ENCODE data around the gene COPZ1.

Gene COPZ1

DNA sequence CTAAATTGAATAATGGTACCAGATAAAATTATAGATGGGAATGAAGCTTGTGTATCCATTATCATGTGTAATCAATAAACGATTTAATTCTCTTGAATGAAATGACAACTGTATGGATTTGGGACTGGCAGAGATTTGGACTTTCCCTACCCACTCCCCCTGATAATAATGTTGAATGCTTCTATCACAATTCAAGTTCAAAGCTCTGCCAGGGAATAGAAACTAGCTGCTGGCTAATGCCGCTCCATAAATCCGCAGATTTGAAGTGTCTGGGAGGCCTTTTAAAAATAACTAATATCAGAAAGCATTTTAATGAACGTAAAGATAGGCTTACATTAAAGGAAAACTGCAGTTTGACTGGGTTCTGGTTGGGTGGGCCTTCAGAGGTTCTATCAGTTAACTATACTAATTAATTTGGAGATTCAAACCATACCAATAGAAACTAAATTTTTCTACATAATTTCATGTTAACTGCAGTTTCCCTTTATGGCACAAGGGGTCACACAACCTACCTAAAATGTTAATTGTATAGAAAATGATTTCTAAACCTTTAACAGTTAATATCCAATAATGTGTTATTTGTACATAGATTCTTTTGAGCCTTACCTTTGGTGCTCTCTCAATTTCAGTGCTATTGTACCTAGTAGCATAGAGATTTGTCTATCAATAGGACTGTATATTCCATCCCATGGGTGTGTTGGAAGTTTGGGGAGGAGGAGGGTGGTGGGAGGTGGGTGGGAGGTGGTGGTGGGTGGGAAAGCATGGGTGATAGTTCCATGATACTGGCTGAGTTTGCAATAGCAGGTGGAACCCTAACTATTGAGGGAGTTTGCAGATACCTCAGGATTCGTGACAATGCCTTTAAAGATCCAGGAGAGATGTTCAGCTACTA lies 39.5 kb upstream of the COPZ1 start:
- Histone ChIP-seq H3K36me3 (replicated peaks; ENCODE audit: low read depth, low read length) (peaks cover 66% of the 10 kb centered on the region), H3K27ac (ENCODE audit: low read length) (no peak overlapping the region)

DNA sequence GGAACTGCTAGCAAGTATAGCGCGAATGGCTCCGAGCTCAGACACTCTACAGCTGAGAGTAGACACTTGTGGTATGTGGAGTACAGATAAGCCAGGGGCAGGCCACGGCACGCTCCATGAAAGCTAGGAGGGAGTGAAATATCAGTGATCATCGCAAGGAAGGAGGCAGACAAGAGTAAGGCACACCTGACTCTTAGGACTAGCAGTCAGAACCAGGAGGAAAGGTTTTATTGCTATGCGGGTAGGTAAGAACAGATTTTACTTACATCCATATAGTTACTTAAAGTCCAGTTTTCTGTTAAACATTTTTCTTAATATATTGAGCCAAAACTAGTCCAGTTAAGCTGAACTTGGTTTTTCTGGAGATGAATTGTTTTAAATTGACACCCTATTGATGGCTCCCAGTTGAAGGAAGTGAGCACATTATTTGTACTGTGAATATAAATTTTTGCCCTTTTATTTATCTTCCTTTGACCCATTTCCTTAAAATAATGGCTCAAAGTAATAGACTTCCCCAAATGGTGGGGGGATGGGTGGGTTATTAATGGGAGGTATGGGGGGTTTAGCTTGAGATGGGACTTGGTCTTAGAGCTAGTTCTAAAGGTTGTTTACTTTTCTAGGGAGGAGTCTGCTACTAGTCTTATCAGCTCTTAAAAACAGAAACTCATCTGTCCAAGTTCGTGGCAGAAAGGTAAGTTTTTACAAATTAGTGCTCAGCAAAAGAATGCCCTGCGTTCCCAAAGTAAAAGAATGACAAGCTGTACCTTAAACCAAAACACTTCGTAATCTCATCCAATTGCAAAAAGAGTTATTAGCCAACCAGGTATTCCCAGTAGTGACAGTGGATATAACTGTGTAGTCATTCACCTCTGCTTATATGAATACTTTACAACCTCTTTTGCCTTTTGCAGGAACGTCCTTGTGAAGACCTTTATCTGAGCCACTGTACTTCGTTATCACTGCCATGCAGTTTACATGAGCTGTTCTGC lies 38.6 kb upstream of the COPZ1 start:
- Histone ChIP-seq H3K36me3 (replicated peaks; ENCODE audit: low read depth, low read length) (peaks cover 59% of the 10 kb centered on the region), H3K27me3 (ENCODE audit: low read depth, low read length) (no peaks in the 10 kb centered on the region), H2AFZ (ENCODE audit: low read depth, low read length) (no peak overlapping the region), H3K4me2 (ENCODE audit: low read length) (no peak overlapping the region), H3K27ac (ENCODE audit: low read length) (no peak overlapping the region), H3K4me3 (ENCODE audit: low read length) (no peak overlapping the region), H3K4me1 (ENCODE audit: low read length) (peaks cover 27% of the 10 kb centered on the region), H3K79me2 (ENCODE audit: low read length) (peaks cover 30% of the 10 kb centered on the region), H3K9ac (ENCODE audit: low read length) (no peak overlapping the region), H4K20me1 (ENCODE audit: insufficient read depth, low read length) (peaks cover 55% of the 10 kb centered on the region), H3K9me3 (ENCODE audit: insufficient read depth, low read length) (no peaks in the 10 kb centered on the region)
- TF ChIP-seq EZH2phosphoT487 (IDR thresholded peaks at IDR 0.05; ENCODE audit: low read depth) = no peak
- TF ChIP-seq, protein P1, sequence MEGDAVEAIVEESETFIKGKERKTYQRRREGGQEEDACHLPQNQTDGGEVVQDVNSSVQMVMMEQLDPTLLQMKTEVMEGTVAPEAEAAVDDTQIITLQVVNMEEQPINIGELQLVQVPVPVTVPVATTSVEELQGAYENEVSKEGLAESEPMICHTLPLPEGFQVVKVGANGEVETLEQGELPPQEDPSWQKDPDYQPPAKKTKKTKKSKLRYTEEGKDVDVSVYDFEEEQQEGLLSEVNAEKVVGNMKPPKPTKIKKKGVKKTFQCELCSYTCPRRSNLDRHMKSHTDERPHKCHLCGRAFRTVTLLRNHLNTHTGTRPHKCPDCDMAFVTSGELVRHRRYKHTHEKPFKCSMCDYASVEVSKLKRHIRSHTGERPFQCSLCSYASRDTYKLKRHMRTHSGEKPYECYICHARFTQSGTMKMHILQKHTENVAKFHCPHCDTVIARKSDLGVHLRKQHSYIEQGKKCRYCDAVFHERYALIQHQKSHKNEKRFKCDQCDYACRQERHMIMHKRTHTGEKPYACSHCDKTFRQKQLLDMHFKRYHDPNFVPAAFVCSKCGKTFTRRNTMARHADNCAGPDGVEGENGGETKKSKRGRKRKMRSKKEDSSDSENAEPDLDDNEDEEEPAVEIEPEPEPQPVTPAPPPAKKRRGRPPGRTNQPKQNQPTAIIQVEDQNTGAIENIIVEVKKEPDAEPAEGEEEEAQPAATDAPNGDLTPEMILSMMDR (IDR thresholded peaks at IDR 0.05; ENCODE audit: low read depth, low read length) = no peak

More for the DNA sequence above, 39.5 kb upstream of the COPZ1 start:
- TF ChIP-seq, protein P1 (IDR thresholded peaks at IDR 0.05; ENCODE audit: low read depth, low read length) = peak; percentile 23; the same call in 1 of the 2 replicates
- TF ChIP-seq EZH2phosphoT487 (IDR thresholded peaks at IDR 0.05; ENCODE audit: low read depth) = no peak
- peaks cover 38% of the 10 kb centered on the region for H3K79me2 ChIP-seq (ENCODE audit: low read length)
- no peak overlapping the region for H3K4me3 ChIP-seq (ENCODE audit: low read length)
- peaks cover 27% of the 10 kb centered on the region for H3K4me1 ChIP-seq (ENCODE audit: low read length)
- no peak overlapping the region for H2AFZ ChIP-seq (ENCODE audit: low read depth, low read length)
- H3K9me3 ChIP-seq (ENCODE audit: insufficient read depth, low read length) = no peaks in the 10 kb centered on the region
- peaks cover 56% of the 10 kb centered on the region for H4K20me1 ChIP-seq (ENCODE audit: insufficient read depth, low read length)
- H3K9ac ChIP-seq (ENCODE audit: low read length) = no peak overlapping the region
- H3K27me3 ChIP-seq (ENCODE audit: low read depth, low read length) = no peaks in the 10 kb centered on the region
- no peak overlapping the region for H3K4me2 ChIP-seq (ENCODE audit: low read length)

DNA sequence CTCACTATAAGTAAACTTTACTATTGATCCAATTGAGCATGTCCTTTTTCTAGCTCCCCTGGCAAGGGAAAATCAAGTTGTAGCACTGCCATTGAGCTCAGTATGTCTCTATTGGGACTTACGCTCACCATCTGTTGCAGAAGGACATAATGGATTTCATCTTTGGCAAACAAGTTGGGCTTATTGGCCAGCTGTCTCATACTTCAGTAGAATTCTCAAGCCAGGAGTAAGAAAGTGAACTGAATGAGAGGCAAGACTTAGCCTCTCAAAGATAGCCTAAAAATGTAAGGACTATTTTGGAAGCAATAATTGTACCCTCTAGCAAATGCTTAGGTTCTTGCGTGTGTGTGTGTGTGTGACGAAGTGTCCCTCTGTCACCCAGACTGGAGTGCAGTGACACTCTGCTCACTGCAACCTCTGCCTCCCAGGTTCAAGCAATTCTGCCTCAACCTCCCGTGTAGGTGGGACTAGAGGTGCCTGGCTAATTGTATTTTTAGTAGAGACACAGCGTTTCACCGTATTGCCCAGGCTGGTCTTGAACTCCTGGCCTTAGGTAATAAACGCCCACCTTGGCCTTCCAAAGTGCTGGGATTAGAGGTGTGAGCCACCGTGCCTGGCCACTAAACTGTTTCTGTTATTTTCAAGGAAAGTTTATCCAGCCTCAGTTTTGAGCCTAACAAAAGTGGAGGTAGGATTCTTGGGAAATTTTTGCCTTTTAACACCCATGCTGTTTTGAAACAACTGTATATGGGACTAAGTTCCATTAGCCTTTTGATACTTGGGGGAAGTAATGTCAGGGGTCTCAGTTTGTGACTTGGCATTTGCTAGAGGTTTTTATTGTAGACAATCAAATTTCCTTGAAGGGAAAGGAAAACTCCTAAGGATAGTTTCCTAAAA lies 37.4 kb upstream of the COPZ1 start:
- Histone ChIP-seq H3K27me3 (ENCODE audit: low read depth, low read length) (no peaks in the 10 kb centered on the region), H3K9ac (ENCODE audit: low read length) (no peak overlapping the region), H3K79me2 (ENCODE audit: low read length) (peaks cover 18% of the 10 kb centered on the region), H4K20me1 (ENCODE audit: insufficient read depth, low read length) (peaks cover 47% of the 10 kb centered on the region), H3K27ac (ENCODE audit: low read length) (no peak overlapping the region), H3K9me3 (ENCODE audit: insufficient read depth, low read length) (no peaks in the 10 kb centered on the region), H3K4me2 (ENCODE audit: low read length) (no peak overlapping the region), H3K4me3 (ENCODE audit: low read length) (no peak overlapping the region), H3K4me1 (ENCODE audit: low read length) (peaks cover 18% of the 10 kb centered on the region), H2AFZ (ENCODE audit: low read depth, low read length) (no peak overlapping the region), H3K36me3 (replicated peaks; ENCODE audit: low read depth, low read length) (peaks cover 48% of the 10 kb centered on the region)
- TF ChIP-seq, protein P1 (IDR thresholded peaks at IDR 0.05; ENCODE audit: low read depth, low read length) = no peak
- no peak for TF ChIP-seq EZH2phosphoT487 (IDR thresholded peaks at IDR 0.05; ENCODE audit: low read depth)

Measured in OCI-LY3 (cell line).